HepG2 (cell line): Measurements from ENCODE around the gene TXNDC2. TPM values are rescaled to one million over a fixed set of nuclear protein-coding genes. Genes with fewer than 3 reads are reported as not detected.

Source experiments
- ATAC-seq: fragments of 200-7000 bp; cut with Tn5 transposase; 3 replicates; pipeline ENCODE4 v1.9.1; 2020; ENCODE audit warnings: mild to moderate bottlenecking, moderate library complexity
- BruUV-seq: library from RNA; stranded (reverse); fragments of 400-500 nt; replicated peaks from 2 replicates; lab custom pipeline; 2021; lab: Mats Ljungman, UMichigan
- CTCF ChIA-PET: fragments of 300-600 bp; formaldehyde crosslinking; extraction: SDS; loops from one replicate; lab custom pipeline; 2021; ENCODE audit warnings: low total read pairs, inconsistent platforms, low intra/inter-chr PET ratio; lab: Yijun Ruan, JAX
- POLR2A ChIA-PET: fragments of 350-600 bp; sonication (Branson Sonifier 250); formaldehyde crosslinking; loops from one replicate; lab custom pipeline; 2020; ENCODE audit warnings: antibody characterized with exemption, inconsistent platforms; lab: Yijun Ruan, JAX
- DNase-seq: peaks from one replicate; pipeline ENCODE4 v3.0.0-alpha.2; 2015; ENCODE audit warnings: low spot score
- FAIRE-seq: peaks from 3 replicates; lab custom pipeline; 2011; peaks lifted over from hg19 to GRCh38; lab: Jason Lieb, UNC
- H2AFZ ChIP-seq: one replicate; pipeline ENCODE4 v1.6.1; 2011; ENCODE audit warnings: low read length, inconsistent platforms
- H3K27ac ChIP-seq: fragments of 300-600 bp; 3 replicates; pipeline ENCODE4 v1.8.0; 2011; ENCODE audit warnings: mixed run types, mild to moderate bottlenecking, mixed read lengths, low read length, inconsistent platforms; ENCODE audit not compliant: insufficient read depth; ENCODE audit errors: extremely low read length
- H3K27me3 ChIP-seq, 2 experiments: fragments of 200-600 bp in 1 of 2; 2 replicates in 1 of 2; 3 replicates in 1 of 2; pipeline versions ENCODE4 v1.6.0 to v1.8.0; 2011; ENCODE audit warnings: low read length in 2 of 2, mild to moderate bottlenecking in 2 of 2, moderate library complexity in 2 of 2, inconsistent platforms in 1 of 2; ENCODE audit not compliant: insufficient read depth in 2 of 2, control insufficient read depth in 1 of 2
- H3K36me3 ChIP-seq, 2 experiments: fragments of 200-600 bp in 1 of 2; replicated peaks in 1 of 2; 2 replicates in 1 of 2; 3 replicates in 1 of 2; pipeline versions ENCODE4 v1.5.1 to v1.8.0; 2011; ENCODE audit warnings: low read length in 2 of 2, inconsistent platforms in 1 of 2; ENCODE audit not compliant: insufficient read depth in 2 of 2, control insufficient read depth in 1 of 2
- H3K4me1 ChIP-seq: 2 replicates; pipeline ENCODE4 v1.5.1; 2012; ENCODE audit warnings: low read length, inconsistent platforms; ENCODE audit not compliant: insufficient read depth
- H3K4me2 ChIP-seq: 2 replicates; pipeline ENCODE4 v1.6.0; 2011; ENCODE audit warnings: low read depth, low read length, inconsistent platforms
- H3K4me3 ChIP-seq, 3 experiments: fragments of 200-600 bp in 1 of 3; sonication (generic), shearing (Covaris generic) in 1 of 3; replicated peaks in 1 of 3; 2 replicates each; pipeline ENCODE4 v1.5.1; 2011 to 2016; ENCODE audit warnings: low read length in 3 of 3, inconsistent platforms in 2 of 3, low read depth in 2 of 3, mild to moderate bottlenecking in 2 of 3, control low read depth in 1 of 3, mixed read lengths in 1 of 3; ENCODE audit not compliant: insufficient read depth in 1 of 3
- H3K79me2 ChIP-seq: one replicate; pipeline ENCODE4 v1.6.1; 2011; ENCODE audit warnings: low read length, inconsistent platforms; ENCODE audit not compliant: insufficient read depth
- H3K9ac ChIP-seq: 2 replicates; pipeline ENCODE4 v1.6.0; 2011; ENCODE audit warnings: mild to moderate bottlenecking, low read depth, low read length, inconsistent platforms; ENCODE audit not compliant: insufficient read depth
- H3K9me3 ChIP-seq: 2 replicates; pipeline ENCODE4 v1.5.1; 2012; ENCODE audit warnings: mild to moderate bottlenecking, low read length
- H4K20me1 ChIP-seq: 2 replicates; pipeline ENCODE4 v1.6.0; 2011; ENCODE audit warnings: inconsistent platforms, mild to moderate bottlenecking, low read length, moderate library complexity; ENCODE audit not compliant: insufficient read depth
- ATF7-NPFF ChIP-seq: sonication (generic); formaldehyde crosslinking; IDR thresholded peaks from 2 replicates; pipeline ENCODE4 v1.8.1; 2023; ENCODE audit warnings: mild to moderate bottlenecking, low read depth, missing genetic modification reagents, moderate library complexity
- EEA1 ChIP-seq: sonication (generic); formaldehyde crosslinking; IDR thresholded peaks from 2 replicates; pipeline ENCODE4 v1.5.1; 2020; ENCODE audit warnings: mild to moderate bottlenecking, missing genetic modification reagents, borderline replicate concordance
- ELF4 ChIP-seq: sonication (generic); formaldehyde crosslinking; IDR thresholded peaks from 2 replicates; pipeline ENCODE4 v1.5.0; 2020; ENCODE audit warnings: missing genetic modification reagents, mild to moderate bottlenecking, moderate library complexity, borderline replicate concordance
- GABPB1 ChIP-seq: IDR thresholded peaks from 2 replicates; pipeline ENCODE4 v1.6.1; 2016; ENCODE audit warnings: mild to moderate bottlenecking, missing genetic modification reagents, moderate library complexity, missing compliant biosample characterization
- HDAC1 ChIP-seq: sonication (generic); formaldehyde crosslinking; IDR thresholded peaks from 2 replicates; pipeline ENCODE4 v1.5.1; 2020; ENCODE audit warnings: mild to moderate bottlenecking, missing genetic modification reagents
- HOXA5 ChIP-seq: sonication (generic); formaldehyde crosslinking; IDR thresholded peaks from 2 replicates; pipeline ENCODE4 v1.4.0; 2020; ENCODE audit warnings: missing genetic modification reagents
- JDP2 ChIP-seq: sonication (generic); formaldehyde crosslinking; IDR thresholded peaks from 2 replicates; pipeline ENCODE4 v1.8.1; 2022; ENCODE audit warnings: missing genetic modification reagents, borderline replicate concordance
- MBNL3 ChIP-seq: fragments of 250-450 bp; sonication (Bioruptor Pico); conservative IDR thresholded peaks from 2 replicates; pipeline ENCODE4 v1.8.0; 2022; ENCODE audit warnings: mild to moderate bottlenecking, inconsistent platforms
- SAP130 ChIP-seq: IDR thresholded peaks from 2 replicates; pipeline ENCODE4 v1.6.1; 2016; ENCODE audit warnings: low read depth
- SMARCC2 ChIP-seq: fragments of 450-650 bp; IDR thresholded peaks from 2 replicates; pipeline ENCODE4 v1.6.1; 2017; ENCODE audit warnings: antibody characterized with exemption, mild to moderate bottlenecking
- SP4 ChIP-seq: sonication (generic); formaldehyde crosslinking; IDR thresholded peaks from 2 replicates; pipeline ENCODE4 v1.8.1; 2023; ENCODE audit warnings: mild to moderate bottlenecking, missing genetic modification reagents
- ZNF737 ChIP-seq: sonication (generic); formaldehyde crosslinking; IDR thresholded peaks from 2 replicates; pipeline ENCODE4 v1.5.0; 2020; ENCODE audit warnings: missing genetic modification reagents, mild to moderate bottlenecking, borderline replicate concordance
- WGBS: methylation state at CpG from one replicate; pipeline ENCODE4 v1.1.6; 2017; ENCODE audit warnings: low lambda C conversion rate; 5-methylcytosine and 5-hydroxymethylcytosine counted together
- in situ Hi-C: cut with HindIII; loops from 2 replicates; pipeline ENCODE4 v1.10.0; 2017; ENCODE audit warnings: low pct_unique_long_range_greater_than_20kb; ENCODE audit not compliant: extremely low pct_ligation_motif_present
- intact Hi-C: fragments of 100-400 bp; cut with micrococcal nuclease; formaldehyde crosslinking; loops from one replicate; pipeline ENCODE4 v1.10.0; 2022; ENCODE audit not compliant: unreplicated experiment
- polyA plus RNA-seq, 8 experiments: library from polyadenylated mRNA; depleted of rRNA in 3 of 8; stranded (reverse) in 7 of 8; unstranded in 1 of 8; fragments of >200 nt; fragmentation: Illumina TruSeq in 4 of 8; extraction: Trizol in 4 of 8; gene quantifications; 2 replicates each; pipeline versions ENCODE4 v1.2.1 to v1.2.3, GENCODE V29; 2011 to 2016; ENCODE audit warnings: low read depth in 4 of 8, missing spikeins in 1 of 8, mixed read lengths in 1 of 8; ENCODE audit not compliant: insufficient read depth in 1 of 8
- total RNA-seq, 5 experiments: library from RNA; depleted of rRNA; stranded (reverse); fragments of >200 nt; fragmentation: Illumina TruSeq; extraction: Trizol; gene quantifications; 2 replicates each; pipeline ENCODE4 v1.2.3, GENCODE V29; 2016; ENCODE audit warnings: low read depth in 1 of 5
- TF ChIP-seq, protein P1 (sequence below): sonication (generic); formaldehyde crosslinking; IDR thresholded peaks from 2 replicates; pipeline ENCODE4 v1.4.0; 2020; ENCODE audit warnings: mild to moderate bottlenecking, missing genetic modification reagents, borderline replicate concordance
- TF ChIP-seq, protein P2 (sequence below): sonication (generic); formaldehyde crosslinking; IDR thresholded peaks from 2 replicates; pipeline ENCODE4 v1.5.0; 2020; ENCODE audit warnings: missing genetic modification reagents, mild to moderate bottlenecking, borderline replicate concordance
- TF ChIP-seq, protein P3 (sequence below): IDR thresholded peaks from 2 replicates; pipeline ENCODE4 v1.6.1; 2016; ENCODE audit warnings: low read depth, control low read depth
- TF ChIP-seq, protein P4 (sequence below): sonication (generic); formaldehyde crosslinking; IDR thresholded peaks from 2 replicates; pipeline ENCODE4 v1.5.0; 2020; ENCODE audit warnings: missing genetic modification reagents, mild to moderate bottlenecking, borderline replicate concordance

TXNDC2 gene
- total and polyA plus RNA-seq, 2 of the 13 experiments (the other 11 are each of a cell fraction or from before 2014, with no cell fraction given), result not detected

DNA sequence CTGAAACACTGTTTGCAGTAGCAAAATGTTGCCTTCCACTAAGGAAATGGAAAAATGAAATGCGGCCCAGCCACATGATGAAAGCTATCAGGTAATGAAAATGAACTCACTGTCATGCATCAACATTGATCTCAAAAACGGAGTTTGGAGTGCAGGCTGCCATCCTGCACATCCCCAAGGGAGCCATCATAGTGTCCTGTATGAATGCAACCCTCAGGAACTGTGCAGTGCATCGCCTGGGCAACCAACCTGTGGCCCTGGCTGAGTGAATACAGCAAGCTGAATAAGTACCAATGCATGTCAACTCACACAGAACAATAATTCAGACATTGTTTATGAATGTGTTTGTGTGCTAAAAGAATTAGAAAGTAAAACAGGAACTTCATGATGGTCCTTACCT lies 23.1 kb upstream of the TXNDC2 start (continued):
- TF ChIP-seq, protein P1, sequence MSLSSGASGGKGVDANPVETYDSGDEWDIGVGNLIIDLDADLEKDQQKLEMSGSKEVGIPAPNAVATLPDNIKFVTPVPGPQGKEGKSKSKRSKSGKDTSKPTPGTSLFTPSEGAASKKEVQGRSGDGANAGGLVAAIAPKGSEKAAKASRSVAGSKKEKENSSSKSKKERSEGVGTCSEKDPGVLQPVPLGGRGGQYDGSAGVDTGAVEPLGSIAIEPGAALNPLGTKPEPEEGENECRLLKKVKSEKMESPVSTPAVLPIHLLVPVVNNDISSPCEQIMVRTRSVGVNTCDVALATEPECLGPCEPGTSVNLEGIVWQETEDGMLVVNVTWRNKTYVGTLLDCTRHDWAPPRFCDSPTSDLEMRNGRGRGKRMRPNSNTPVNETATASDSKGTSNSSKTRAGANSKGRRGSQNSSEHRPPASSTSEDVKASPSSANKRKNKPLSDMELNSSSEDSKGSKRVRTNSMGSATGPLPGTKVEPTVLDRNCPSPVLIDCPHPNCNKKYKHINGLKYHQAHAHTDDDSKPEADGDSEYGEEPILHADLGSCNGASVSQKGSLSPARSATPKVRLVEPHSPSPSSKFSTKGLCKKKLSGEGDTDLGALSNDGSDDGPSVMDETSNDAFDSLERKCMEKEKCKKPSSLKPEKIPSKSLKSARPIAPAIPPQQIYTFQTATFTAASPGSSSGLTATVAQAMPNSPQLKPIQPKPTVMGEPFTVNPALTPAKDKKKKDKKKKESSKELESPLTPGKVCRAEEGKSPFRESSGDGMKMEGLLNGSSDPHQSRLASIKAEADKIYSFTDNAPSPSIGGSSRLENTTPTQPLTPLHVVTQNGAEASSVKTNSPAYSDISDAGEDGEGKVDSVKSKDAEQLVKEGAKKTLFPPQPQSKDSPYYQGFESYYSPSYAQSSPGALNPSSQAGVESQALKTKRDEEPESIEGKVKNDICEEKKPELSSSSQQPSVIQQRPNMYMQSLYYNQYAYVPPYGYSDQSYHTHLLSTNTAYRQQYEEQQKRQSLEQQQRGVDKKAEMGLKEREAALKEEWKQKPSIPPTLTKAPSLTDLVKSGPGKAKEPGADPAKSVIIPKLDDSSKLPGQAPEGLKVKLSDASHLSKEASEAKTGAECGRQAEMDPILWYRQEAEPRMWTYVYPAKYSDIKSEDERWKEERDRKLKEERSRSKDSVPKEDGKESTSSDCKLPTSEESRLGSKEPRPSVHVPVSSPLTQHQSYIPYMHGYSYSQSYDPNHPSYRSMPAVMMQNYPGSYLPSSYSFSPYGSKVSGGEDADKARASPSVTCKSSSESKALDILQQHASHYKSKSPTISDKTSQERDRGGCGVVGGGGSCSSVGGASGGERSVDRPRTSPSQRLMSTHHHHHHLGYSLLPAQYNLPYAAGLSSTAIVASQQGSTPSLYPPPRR (CRISPR knock-in tag), result no peak
- TF ChIP-seq HDAC1 (no peak), SP4 (CRISPR knock-in tag) (no peak), HOXA5 (CRISPR knock-in tag) (no peak)

DNA sequence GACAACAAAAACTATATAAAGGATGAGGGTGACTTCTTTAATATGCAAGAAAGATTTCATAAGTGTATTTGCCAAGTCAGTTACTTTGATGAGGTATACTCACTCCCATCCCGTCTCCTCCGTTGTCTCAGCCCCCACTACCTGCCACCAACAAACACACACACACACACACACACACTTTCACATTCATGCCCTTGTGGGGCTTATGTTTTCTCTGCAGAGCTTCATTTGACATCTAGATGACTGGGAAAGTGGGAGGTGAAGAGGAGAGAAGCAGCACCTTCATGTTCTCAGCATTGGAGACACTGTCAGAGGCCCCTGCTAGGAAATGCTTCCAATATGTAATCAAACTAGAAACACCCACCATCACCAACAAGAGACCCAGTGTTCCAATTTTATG lies 22.5 kb upstream of the TXNDC2 start:
- Histone ChIP-seq H3K36me3 (no peaks in the 10 kb centered on the region), H3K9ac (no peak overlapping the region), H3K79me2 (no peaks in the 10 kb centered on the region), H3K27ac (no peak overlapping the region), H3K4me2 (no peak overlapping the region), H3K4me1 (peaks cover 11% of the 10 kb centered on the region), H4K20me1 (no peaks in the 10 kb centered on the region), H3K27me3 (no peaks in the 10 kb centered on the region), H3K9me3 (peaks cover 15% of the 10 kb centered on the region), H2AFZ (no peak overlapping the region), H3K4me3 (no peak overlapping the region)
- DNase-seq (no peak), FAIRE-seq (no peak), ATAC-seq (no peak)
- ChIA-PET POLR2A (no interaction called here), CTCF (no interaction called here)
- WGBS, result 62% methylated on average over 2 of the region's 2 CpGs
- BruUV-seq, result no TSS peak
- intact Hi-C loops, result no loop called here
- in situ Hi-C loops, result no loop called here
- TF ChIP-seq ZNF737 (CRISPR knock-in tag) (no peak), ELF4 (CRISPR knock-in tag) (no peak), GABPB1 (CRISPR knock-in tag) (no peak), ATF7-NPFF (CRISPR knock-in tag) (no peak), EEA1 (CRISPR knock-in tag) (no peak), SAP130 (CRISPR knock-in tag) (no peak), SMARCC2 (no peak), MBNL3 (CRISPR knock-in tag) (no peak), JDP2 (CRISPR knock-in tag) (no peak)
- TF ChIP-seq, protein P2, sequence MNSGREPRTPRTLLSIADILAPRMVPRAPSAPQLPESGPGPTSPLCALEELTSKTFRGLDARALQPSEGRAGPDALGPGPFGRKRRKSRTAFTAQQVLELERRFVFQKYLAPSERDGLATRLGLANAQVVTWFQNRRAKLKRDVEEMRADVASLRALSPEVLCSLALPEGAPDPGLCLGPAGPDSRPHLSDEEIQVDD (CRISPR knock-in tag), result no peak
- TF ChIP-seq, protein P3, sequence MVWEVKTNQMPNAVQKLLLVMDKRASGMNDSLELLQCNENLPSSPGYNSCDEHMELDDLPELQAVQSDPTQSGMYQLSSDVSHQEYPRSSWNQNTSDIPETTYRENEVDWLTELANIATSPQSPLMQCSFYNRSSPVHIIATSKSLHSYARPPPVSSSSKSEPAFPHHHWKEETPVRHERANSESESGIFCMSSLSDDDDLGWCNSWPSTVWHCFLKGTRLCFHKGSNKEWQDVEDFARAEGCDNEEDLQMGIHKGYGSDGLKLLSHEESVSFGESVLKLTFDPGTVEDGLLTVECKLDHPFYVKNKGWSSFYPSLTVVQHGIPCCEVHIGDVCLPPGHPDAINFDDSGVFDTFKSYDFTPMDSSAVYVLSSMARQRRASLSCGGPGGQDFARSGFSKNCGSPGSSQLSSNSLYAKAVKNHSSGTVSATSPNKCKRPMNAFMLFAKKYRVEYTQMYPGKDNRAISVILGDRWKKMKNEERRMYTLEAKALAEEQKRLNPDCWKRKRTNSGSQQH (CRISPR knock-in tag), result no peak
- TF ChIP-seq, protein P4, sequence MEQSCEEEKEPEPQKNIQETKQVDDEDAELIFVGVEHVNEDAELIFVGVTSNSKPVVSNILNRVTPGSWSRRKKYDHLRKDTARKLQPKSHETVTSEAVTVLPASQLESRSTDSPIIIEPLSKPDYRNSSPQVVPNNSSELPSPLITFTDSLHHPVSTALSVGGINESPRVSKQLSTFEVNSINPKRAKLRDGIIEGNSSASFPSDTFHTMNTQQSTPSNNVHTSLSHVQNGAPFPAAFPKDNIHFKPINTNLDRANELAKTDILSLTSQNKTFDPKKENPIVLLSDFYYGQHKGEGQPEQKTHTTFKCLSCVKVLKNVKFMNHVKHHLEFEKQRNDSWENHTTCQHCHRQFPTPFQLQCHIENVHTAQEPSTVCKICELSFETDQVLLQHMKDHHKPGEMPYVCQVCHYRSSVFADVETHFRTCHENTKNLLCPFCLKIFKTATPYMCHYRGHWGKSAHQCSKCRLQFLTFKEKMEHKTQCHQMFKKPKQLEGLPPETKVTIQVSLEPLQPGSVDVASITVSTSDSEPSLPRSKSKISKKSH (CRISPR knock-in tag), result no peak
